Measurements from ENCODE around the gene ADAMTS6.
A peak's percentile ranks its signal among the peaks of the same experiment; 100 is the strongest.
"Not testable (repeated sequence)": the region's sequence is repeated elsewhere in the genome, so short reads cannot be mapped to it uniquely, and the experiment has no call there.

ADAMTS6 gene

GRCh38 chr5:65194871-65195270, 286.8 kb downstream of the ADAMTS6 start:
- DNase-seq: no peak

- DNase-seq: no peak
These were observed 289.4 kb downstream of the ADAMTS6 start for GRCh38 chr5:65192331-65192730.

- no peak for DNase-seq
These were observed 290.1 kb downstream of the ADAMTS6 start for GRCh38 chr5:65191554-65192135.

- DNase-seq: no peak
These were observed 291.2 kb downstream of the ADAMTS6 start for GRCh38 chr5:65190328-65191053.

- no peak for DNase-seq
These were observed 295.0 kb downstream of the ADAMTS6 start for GRCh38 chr5:65186646-65187227.

- no peak for DNase-seq
These were observed 296.3 kb downstream of the ADAMTS6 start for GRCh38 chr5:65185468-65185867.

- no peak for DNase-seq
These were observed 296.9 kb downstream of the ADAMTS6 start for GRCh38 chr5:65184780-65185179.

GRCh38 chr5:65174231-65174630, 307.5 kb downstream of the ADAMTS6 start:
- DNase-seq: not testable (repeated sequence)

GRCh38 chr5:65173130-65173525, 308.6 kb downstream of the ADAMTS6 start:
- DNase-seq: no peak

- DNase-seq: peak; percentile 63
These were observed 309.1 kb downstream of the ADAMTS6 start for GRCh38 chr5:65172486-65173129.

GRCh38 chr5:65171645-65172044, 310.1 kb downstream of the ADAMTS6 start:
- no peak for DNase-seq

- DNase-seq: no peak
These were observed 318.0 kb downstream of the ADAMTS6 start for GRCh38 chr5:65163698-65164097.

GRCh38 chr5:65161655-65162054, 320.1 kb downstream of the ADAMTS6 start:
- DNase-seq: no peak

- no peak for DNase-seq
These were observed 323.7 kb downstream of the ADAMTS6 start for GRCh38 chr5:65157906-65158603.

- DNase-seq: no peak
These were observed 324.8 kb downstream of the ADAMTS6 start for GRCh38 chr5:65156933-65157332.

GRCh38 chr5:65152131-65152530, 329.6 kb downstream of the ADAMTS6 start:
- no peak for DNase-seq

- no peak for DNase-seq
These were observed 330.1 kb downstream of the ADAMTS6 start for GRCh38 chr5:65151614-65152013.

- DNase-seq: no peak
These were observed 331.0 kb downstream of the ADAMTS6 start for GRCh38 chr5:65150599-65151304.

- DNase-seq: no peak
These were observed 331.9 kb downstream of the ADAMTS6 start for GRCh38 chr5:65149827-65150226.

GRCh38 chr5:65144136-65144871, 337.4 kb downstream of the ADAMTS6 start:
- DNase-seq: no peak

GRCh38 chr5:65142511-65143011, 339.2 kb downstream of the ADAMTS6 start:
- no peak for DNase-seq

GRCh38 chr5:65142016-65142415, 339.7 kb downstream of the ADAMTS6 start:
- DNase-seq: no peak

All from activated effector memory CD4-positive, alpha-beta T cell treated with anti-CD3 and anti-CD28 coated beads, Interleukin-2, amount 50 U/mL, for 16 hours (primary cell).